Stimulated activated CD4-positive, alpha-beta T cell treated with anti-CD3 and anti-CD28 coated beads, Interleukin-4, amount 100 ng/mL, for 4 hours (primary cell): ENCODE results near the gene RBM20.
A peak's percentile ranks its signal among the peaks of the same experiment; 100 is the strongest.
"Not testable (repeated sequence)": the region's sequence is repeated elsewhere in the genome, so short reads cannot be mapped to it uniquely, and the experiment has no call there.

Source experiments
- DNase-seq, 2 experiments: peaks; one replicate each; pipeline ENCODE4 v3.0.0-alpha.2; 2020

Gene RBM20

GRCh38 chr10:110860576-110861241, 216.6 kb downstream of the RBM20 start:
- DNase-seq: peak in 1 of 2 experiments; percentile 27

GRCh38 chr10:110861476-110861875, 217.3 kb downstream of the RBM20 start:
- no peak for DNase-seq

- DNase-seq: no peak
Measured at GRCh38 chr10:110861930-110862649, 218.0 kb downstream of the RBM20 start.

- no peak for DNase-seq
Measured at GRCh38 chr10:110862961-110863360, 218.8 kb downstream of the RBM20 start.

GRCh38 chr10:110863361-110863760, 219.2 kb downstream of the RBM20 start:
- no peak for DNase-seq

GRCh38 chr10:110863956-110864355, 219.8 kb downstream of the RBM20 start:
- DNase-seq: no peak

GRCh38 chr10:110864662-110865140, 220.6 kb downstream of the RBM20 start:
- DNase-seq: peak in 1 of 2 experiments; percentile 33

- no peak for DNase-seq
Measured at GRCh38 chr10:110865186-110865808, 221.2 kb downstream of the RBM20 start.

- DNase-seq: no peak
Measured at GRCh38 chr10:110865809-110866482, 221.8 kb downstream of the RBM20 start.

- DNase-seq: not testable (repeated sequence)
Measured at GRCh38 chr10:110867011-110867806, 223.1 kb downstream of the RBM20 start.

- no peak for DNase-seq
Measured at GRCh38 chr10:110867807-110868465, 223.8 kb downstream of the RBM20 start.

GRCh38 chr10:110868981-110869380, 224.8 kb downstream of the RBM20 start:
- DNase-seq: peak in 1 of 2 experiments; percentile 24

GRCh38 chr10:110870823-110871297, 226.7 kb downstream of the RBM20 start:
- no peak for DNase-seq

- peak; percentile 92 to 93 for DNase-seq
Measured at GRCh38 chr10:110871298-110872084, 227.4 kb downstream of the RBM20 start, which contains the start of gene PDCD4. TSS of gene PDCD4 (plus strand) at chr10:110871928. CDS start at chr10:110876028, 4,100 bp downstream.

GRCh38 chr10:110872145-110872983, 228.2 kb downstream of the RBM20 start:
- DNase-seq: peak; percentile 61 to 78

GRCh38 chr10:110872984-110873923, 229.1 kb downstream of the RBM20 start:
- DNase-seq: no peak

GRCh38 chr10:110873951-110874350, 229.8 kb downstream of the RBM20 start:
- DNase-seq: no peak

GRCh38 chr10:110876000-110876399, 231.9 kb downstream of the RBM20 start:
- no peak for DNase-seq
